ENCODE measurements around the gene WASF1. TPM values are rescaled to one million over a fixed set of nuclear protein-coding genes. Genes with fewer than 3 reads are reported as not detected.

Gene WASF1
- total RNA-seq, 1 experiment from 2014 or later, result 28.6 TPM

DNA sequence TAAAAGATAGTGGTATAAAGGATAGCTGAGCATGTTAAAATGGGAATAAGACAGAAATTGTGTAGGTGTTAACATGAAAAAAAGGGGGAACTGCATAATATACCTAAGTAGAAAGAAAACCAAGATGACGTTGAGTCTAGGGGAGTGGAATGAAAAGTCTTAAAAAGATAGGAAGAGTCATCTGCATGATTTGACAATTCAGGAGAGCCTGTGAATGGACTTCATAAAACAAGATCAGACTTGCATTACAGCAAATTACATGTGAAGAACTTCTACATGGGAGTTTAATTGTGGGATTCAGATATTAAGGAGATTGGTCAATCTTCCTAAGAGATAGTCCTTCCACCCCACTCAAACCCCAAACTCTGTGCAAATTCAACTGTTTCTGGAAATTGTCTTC, 85.5 kb downstream of the WASF1 start:
- Histone ChIP-seq H3K9ac (ENCODE audit: extremely low read depth, insufficient read length, low read length) (no peak overlapping the region), H3K23me2 (ENCODE audit: insufficient read length, low read depth, low read length, poor library complexity, severe bottlenecking) (no peaks in the 10 kb centered on the region), H2AFZ (ENCODE audit: low read length) (no peak overlapping the region), H2BK12ac (ENCODE audit: insufficient read length, low read depth, low read length) (no peak overlapping the region), H3K56ac (ENCODE audit: insufficient read length, low read depth, low read length) (no peak overlapping the region), H3K27ac (ENCODE audit: insufficient read length, low read depth, low read length) (no peak overlapping the region), H3K23ac (ENCODE audit: insufficient read length, low read depth, low read length) (no peak overlapping the region), H2BK15ac (ENCODE audit: low read depth, low read length) (no peak overlapping the region), H3K79me1 (ENCODE audit: insufficient read depth, low read depth, low read length, poor library complexity, severe bottlenecking) (no peaks in the 10 kb centered on the region), H3K14ac (ENCODE audit: insufficient read depth, low read length) (no peak overlapping the region), H2BK5ac (ENCODE audit: insufficient read length, low read length) (no peak overlapping the region), H4K91ac (ENCODE audit: insufficient read length, low read depth, low read length) (no peak overlapping the region), H4K5ac (ENCODE audit: insufficient read length, low read depth, low read length) (no peak overlapping the region), H2AK5ac (ENCODE audit: insufficient read length, low read length) (no peak overlapping the region), H4K20me1 (ENCODE audit: control insufficient read depth, insufficient read depth, insufficient read length) (no peaks in the 10 kb centered on the region), H3K4me2 (ENCODE audit: insufficient read depth, insufficient read length, low read length) (no peak overlapping the region), H3T11ph (ENCODE audit: low read length) (no peak overlapping the region), H3K4me1 (ENCODE audit: insufficient read depth, low read length) (no peaks in the 10 kb centered on the region), H3K27me3 (ENCODE audit: insufficient read depth, low read length) (no peaks in the 10 kb centered on the region), H2BK120ac (ENCODE audit: low read depth, low read length, poor library complexity, severe bottlenecking) (no peak overlapping the region), H3K9me3 (ENCODE audit: control insufficient read depth, low read depth, low read length) (no peaks in the 10 kb centered on the region), H3K18ac (ENCODE audit: insufficient read length, low read depth, low read length) (no peak overlapping the region), H4K8ac (replicated peaks; ENCODE audit: insufficient read length, low read depth, low read length) (no peak overlapping the region), H2BK20ac (ENCODE audit: low read depth, low read length, poor library complexity, severe bottlenecking) (no peak overlapping the region), H3K79me2 (ENCODE audit: insufficient read depth, low read length) (no peaks in the 10 kb centered on the region), H3K4ac (ENCODE audit: low read depth, low read length) (no peak overlapping the region)
- Mint-ChIP-seq H3K4me1 (peaks cover 24 to 25% of the 10 kb centered on the region in 2 experiments), H3K4me3 (no peak overlapping the region), H3K36me3 (ENCODE audit: insufficient read depth in 1 of 3, low read depth in 3 of 3) (peaks cover 5 to 7% (median 6%) of the 10 kb centered on the region in 3 experiments; a peak in 5 of 7 replicates), H3K9me3 (peaks cover 0 to 4% of the 10 kb centered on the region in 2 experiments; a peak in 2 of 5 replicates), H3K27me3 (ENCODE audit: low read depth) (no peaks in the 10 kb centered on the region), H3K27ac (no peak overlapping the region)
- DNase-seq, result no peak
- no CpG with 5 or more reads among the region's 1 CpG for WGBS (ENCODE audit: extremely low coverage, insufficient read length, low lambda C conversion rate)
- TF ChIP-seq, protein P1, sequence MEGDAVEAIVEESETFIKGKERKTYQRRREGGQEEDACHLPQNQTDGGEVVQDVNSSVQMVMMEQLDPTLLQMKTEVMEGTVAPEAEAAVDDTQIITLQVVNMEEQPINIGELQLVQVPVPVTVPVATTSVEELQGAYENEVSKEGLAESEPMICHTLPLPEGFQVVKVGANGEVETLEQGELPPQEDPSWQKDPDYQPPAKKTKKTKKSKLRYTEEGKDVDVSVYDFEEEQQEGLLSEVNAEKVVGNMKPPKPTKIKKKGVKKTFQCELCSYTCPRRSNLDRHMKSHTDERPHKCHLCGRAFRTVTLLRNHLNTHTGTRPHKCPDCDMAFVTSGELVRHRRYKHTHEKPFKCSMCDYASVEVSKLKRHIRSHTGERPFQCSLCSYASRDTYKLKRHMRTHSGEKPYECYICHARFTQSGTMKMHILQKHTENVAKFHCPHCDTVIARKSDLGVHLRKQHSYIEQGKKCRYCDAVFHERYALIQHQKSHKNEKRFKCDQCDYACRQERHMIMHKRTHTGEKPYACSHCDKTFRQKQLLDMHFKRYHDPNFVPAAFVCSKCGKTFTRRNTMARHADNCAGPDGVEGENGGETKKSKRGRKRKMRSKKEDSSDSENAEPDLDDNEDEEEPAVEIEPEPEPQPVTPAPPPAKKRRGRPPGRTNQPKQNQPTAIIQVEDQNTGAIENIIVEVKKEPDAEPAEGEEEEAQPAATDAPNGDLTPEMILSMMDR (conservative IDR thresholded peaks at IDR 0.05), result no peak

Measured in H9 (cell line).